Neural crest cell (in vitro differentiated cells): Measurements from ENCODE around the gene PARP8. TPM values are rescaled to one million over a fixed set of nuclear protein-coding genes. Genes with fewer than 3 reads are reported as not detected.
"Not testable (repeated sequence)": the region's sequence is repeated elsewhere in the genome, so short reads cannot be mapped to it uniquely, and the experiment has no call there.

Source experiments
- DNase-seq: peaks from one replicate; pipeline ENCODE4 v3.0.0; 2021; ENCODE audit warnings: low read depth, mixed read lengths, low spot score
- H3K27ac Mint-ChIP-seq: one replicate; pipeline ENCODE4 v1.8.0; 2021; ENCODE audit warnings: mild to moderate bottlenecking, mixed read lengths; ENCODE audit not compliant: unreplicated experiment
- H3K27me3 Mint-ChIP-seq: 2 replicates; pipeline ENCODE4 v1.8.0; 2021; ENCODE audit warnings: low read depth, mild to moderate bottlenecking, mixed read lengths
- H3K36me3 Mint-ChIP-seq: 2 replicates; pipeline ENCODE4 v1.8.0; 2021; ENCODE audit warnings: low read depth, mild to moderate bottlenecking, mixed read lengths
- H3K4me1 Mint-ChIP-seq: 2 replicates; pipeline ENCODE4 v1.8.0; 2021; ENCODE audit warnings: mixed read lengths
- H3K4me3 Mint-ChIP-seq: one replicate; pipeline ENCODE4 v1.8.0; 2021; ENCODE audit warnings: mild to moderate bottlenecking, mixed read lengths
- H3K9me3 Mint-ChIP-seq: 2 replicates; pipeline ENCODE4 v1.8.0; 2021; ENCODE audit warnings: mixed read lengths
- total RNA-seq: library from RNA; stranded (reverse); gene quantifications from 2 replicates; pipeline ENCODE4 v1.2.1, GENCODE V29; 2021
- TF ChIP-seq, protein P1 (sequence below): fragments of 200-600 bp; sonication (generic); conservative IDR thresholded peaks from 2 replicates; pipeline ENCODE4 v1.5.0; 2021; ENCODE audit warnings: antibody characterized with exemption, mild to moderate bottlenecking

PARP8 gene
- total RNA-seq, 1 donor from 2014 or later: 31.0 TPM

DNA sequence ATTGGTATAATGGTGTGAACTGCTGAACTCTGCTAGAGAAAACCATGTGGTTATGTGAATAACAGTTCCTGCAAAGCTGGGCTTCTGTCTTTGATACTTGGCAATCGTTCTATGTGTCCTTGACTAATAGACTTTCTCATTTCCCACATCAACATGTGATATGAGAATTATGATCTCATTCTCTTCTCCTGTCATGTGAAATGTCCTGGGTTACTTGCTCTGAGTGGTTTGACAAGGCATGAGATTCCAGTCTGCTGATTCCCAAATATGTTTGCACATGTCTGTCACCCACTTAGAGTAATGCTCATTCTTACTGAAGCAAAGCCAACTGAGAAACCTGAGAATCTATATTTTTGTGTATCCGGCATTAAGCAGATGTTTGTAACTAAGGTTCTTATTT is 141.2 kb downstream of the PARP8 start:
- H3K27me3 Mint-ChIP-seq: no peaks in the 10 kb centered on the region
- H3K4me1 Mint-ChIP-seq: no peaks in the 10 kb centered on the region
- DNase-seq: no peak
- TF ChIP-seq, protein P1, sequence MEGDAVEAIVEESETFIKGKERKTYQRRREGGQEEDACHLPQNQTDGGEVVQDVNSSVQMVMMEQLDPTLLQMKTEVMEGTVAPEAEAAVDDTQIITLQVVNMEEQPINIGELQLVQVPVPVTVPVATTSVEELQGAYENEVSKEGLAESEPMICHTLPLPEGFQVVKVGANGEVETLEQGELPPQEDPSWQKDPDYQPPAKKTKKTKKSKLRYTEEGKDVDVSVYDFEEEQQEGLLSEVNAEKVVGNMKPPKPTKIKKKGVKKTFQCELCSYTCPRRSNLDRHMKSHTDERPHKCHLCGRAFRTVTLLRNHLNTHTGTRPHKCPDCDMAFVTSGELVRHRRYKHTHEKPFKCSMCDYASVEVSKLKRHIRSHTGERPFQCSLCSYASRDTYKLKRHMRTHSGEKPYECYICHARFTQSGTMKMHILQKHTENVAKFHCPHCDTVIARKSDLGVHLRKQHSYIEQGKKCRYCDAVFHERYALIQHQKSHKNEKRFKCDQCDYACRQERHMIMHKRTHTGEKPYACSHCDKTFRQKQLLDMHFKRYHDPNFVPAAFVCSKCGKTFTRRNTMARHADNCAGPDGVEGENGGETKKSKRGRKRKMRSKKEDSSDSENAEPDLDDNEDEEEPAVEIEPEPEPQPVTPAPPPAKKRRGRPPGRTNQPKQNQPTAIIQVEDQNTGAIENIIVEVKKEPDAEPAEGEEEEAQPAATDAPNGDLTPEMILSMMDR: no peak
- H3K4me3 Mint-ChIP-seq: no peak overlapping the region
- peaks cover 23% of the 10 kb centered on the region for H3K36me3 Mint-ChIP-seq
- peaks cover 7% of the 10 kb centered on the region for H3K9me3 Mint-ChIP-seq
- H3K27ac Mint-ChIP-seq: no peak overlapping the region

DNA sequence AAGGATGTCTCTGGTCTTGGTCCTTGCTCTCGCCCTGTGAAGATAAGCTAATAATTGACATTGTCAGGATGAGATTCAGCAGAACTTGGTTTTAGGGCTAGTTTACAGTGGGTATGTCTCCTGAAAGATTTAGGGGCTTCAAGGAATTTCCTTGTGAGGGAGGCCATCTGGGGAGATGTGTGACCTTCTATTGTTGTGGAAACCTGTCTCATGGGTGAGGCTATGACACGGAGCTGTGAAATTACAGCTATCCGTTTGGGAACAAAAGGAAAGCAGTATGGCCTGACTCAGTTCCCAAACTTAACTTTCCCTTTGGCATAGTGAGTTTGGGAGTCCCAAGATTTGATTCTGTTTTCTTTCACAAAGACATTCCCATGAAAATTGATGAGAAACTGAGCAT is 142.0 kb downstream of the PARP8 start:
- peaks cover 17% of the 10 kb centered on the region for H3K36me3 Mint-ChIP-seq
- DNase-seq: no peak
- H3K4me3 Mint-ChIP-seq: no peak overlapping the region
- H3K27me3 Mint-ChIP-seq: no peaks in the 10 kb centered on the region
- no peak overlapping the region for H3K27ac Mint-ChIP-seq
- TF ChIP-seq, protein P1: no peak
- peaks cover under 1% of the 10 kb centered on the region for H3K9me3 Mint-ChIP-seq
- peaks cover under 1% of the 10 kb centered on the region for H3K4me1 Mint-ChIP-seq

DNA sequence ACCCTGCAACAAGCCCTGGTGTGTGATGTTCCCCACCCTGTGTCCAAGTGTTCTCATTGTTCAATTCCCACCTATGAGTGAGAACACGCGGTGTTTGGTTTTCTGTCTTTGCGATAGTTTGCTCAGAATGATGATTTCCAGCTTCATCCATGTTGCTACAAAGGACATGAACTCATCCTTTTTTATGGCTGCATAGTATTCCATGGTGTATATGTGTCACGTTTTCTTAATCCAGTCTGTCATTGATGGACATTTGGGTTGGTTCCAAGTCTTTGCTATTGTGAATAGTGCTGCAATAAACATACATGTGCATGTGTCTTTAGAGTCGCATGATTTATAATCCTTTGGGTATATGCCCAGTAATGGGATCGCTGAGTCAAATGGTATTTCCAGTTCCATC is 145.3 kb downstream of the PARP8 start:
- H3K4me1 Mint-ChIP-seq: peaks cover 13% of the 10 kb centered on the region
- H3K36me3 Mint-ChIP-seq, H3K27ac Mint-ChIP-seq, DNase-seq, H3K9me3 Mint-ChIP-seq, H3K4me3 Mint-ChIP-seq, H3K27me3 Mint-ChIP-seq: not testable (repeated sequence)

DNA sequence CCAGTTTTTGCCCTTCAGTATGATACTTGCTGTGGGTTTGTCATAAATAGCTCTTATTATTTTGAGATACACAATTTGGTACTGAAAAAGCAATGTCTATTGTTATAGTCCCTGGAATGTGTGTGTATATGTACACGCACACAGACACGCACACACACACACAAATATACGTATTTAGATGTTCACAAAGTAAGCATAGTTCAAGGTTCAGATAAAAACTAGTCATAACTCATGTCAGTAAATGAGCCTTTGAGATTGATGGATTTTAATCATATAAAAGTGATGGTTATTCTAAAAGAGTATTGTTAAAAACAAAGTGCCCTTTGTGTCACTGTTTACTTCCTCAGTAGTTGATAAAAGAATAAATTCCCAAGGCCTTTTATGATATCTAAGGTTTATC is 147.3 kb downstream of the PARP8 start:
- TF ChIP-seq, protein P1: no peak
- Mint-ChIP-seq H3K27me3 (no peaks in the 10 kb centered on the region), H3K36me3 (peaks cover 9% of the 10 kb centered on the region), H3K4me1 (peaks cover 13% of the 10 kb centered on the region), H3K27ac (no peak overlapping the region), H3K4me3 (no peak overlapping the region), H3K9me3 (no peaks in the 10 kb centered on the region)
- no peak for DNase-seq

DNA sequence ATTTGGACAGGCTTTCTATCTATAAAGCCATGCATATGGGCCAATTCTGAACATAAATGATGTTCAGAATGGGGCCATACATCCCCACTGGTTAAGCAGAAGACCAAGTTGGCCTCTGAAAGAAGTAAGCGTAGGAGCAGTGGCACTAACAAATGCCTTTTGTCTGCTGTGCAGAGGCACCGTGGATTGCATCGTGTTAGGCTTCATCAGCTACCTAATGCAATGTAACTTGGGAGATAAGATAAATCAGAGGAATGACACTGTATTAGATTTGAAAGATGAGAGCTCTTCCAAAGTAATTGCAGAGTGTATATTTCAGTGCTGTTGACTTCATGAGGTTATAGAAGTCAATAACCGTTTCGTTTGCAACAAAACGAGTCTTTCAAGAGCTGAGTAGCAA is 148.1 kb downstream of the PARP8 start:
- no peak overlapping the region for H3K4me3 Mint-ChIP-seq
- no peak overlapping the region for H3K27ac Mint-ChIP-seq
- no peak for DNase-seq
- no peaks in the 10 kb centered on the region for H3K9me3 Mint-ChIP-seq
- H3K36me3 Mint-ChIP-seq: peaks cover 10% of the 10 kb centered on the region
- H3K4me1 Mint-ChIP-seq: peaks cover 13% of the 10 kb centered on the region
- H3K27me3 Mint-ChIP-seq: no peaks in the 10 kb centered on the region
- TF ChIP-seq, protein P1: no peak

DNA sequence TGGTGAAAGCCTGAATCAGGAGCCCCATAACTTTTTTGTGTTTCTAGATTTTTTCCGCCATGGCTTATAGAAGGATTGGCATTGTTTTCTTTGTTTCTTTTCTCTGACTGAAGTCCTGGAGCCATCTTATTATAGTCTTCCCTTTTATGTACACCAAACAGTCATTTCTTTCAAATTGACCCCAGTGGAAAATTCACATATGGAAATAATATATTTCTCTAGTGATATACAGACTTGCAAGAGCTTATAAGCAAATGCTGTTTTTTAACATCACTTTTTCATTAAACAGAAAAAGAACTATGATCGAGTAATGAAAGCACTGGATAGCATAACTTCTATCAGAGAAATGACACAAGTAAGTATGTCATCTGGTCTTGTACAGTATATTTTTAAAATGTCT is 155.6 kb downstream of the PARP8 start:
- Mint-ChIP-seq H3K4me3 (no peak overlapping the region), H3K27me3 (no peaks in the 10 kb centered on the region), H3K27ac (no peak overlapping the region), H3K36me3 (peaks cover 16% of the 10 kb centered on the region), H3K4me1 (peaks cover 4% of the 10 kb centered on the region), H3K9me3 (no peaks in the 10 kb centered on the region)
- TF ChIP-seq, protein P1: no peak
- no peak for DNase-seq
